ENCODE results near the gene PLBD1. TPM values are rescaled to one million over a fixed set of nuclear protein-coding genes. Genes with fewer than 3 reads are reported as not detected.

PLBD1 gene
- total and polyA plus RNA-seq, 12 donors: 0.85 to 7.7 (median 6.6) TPM

GRCh38 chr12:14505626-14506596, 61.8 kb downstream of the PLBD1 start:
- no peaks in the 10 kb centered on the region for H3K27me3 ChIP-seq

GRCh38 chr12:14495326-14495725, 72.4 kb downstream of the PLBD1 start:
- Histone ChIP-seq H3K4me3 (no peak overlapping the region), H3K9me3 (replicated peaks in 1 of 3) (no peaks in the 10 kb centered on the region), H3K27ac (no peak overlapping the region), H3K4me1 (replicated peaks in 1 of 2) (no peaks in the 10 kb centered on the region), H3K27me3 (no peaks in the 10 kb centered on the region), H3K36me3 (replicated peaks in 1 of 2) (peaks cover 0 to 58% of the 10 kb centered on the region in 2 donors)
- WGBS, 4 donors: 84 to 96% (median 90%) methylated on average over 2 of the region's 2 CpGs
- no peak for TF ChIP-seq POLR2A (IDR thresholded peaks at IDR 0.05)
- TF ChIP-seq, protein P1, sequence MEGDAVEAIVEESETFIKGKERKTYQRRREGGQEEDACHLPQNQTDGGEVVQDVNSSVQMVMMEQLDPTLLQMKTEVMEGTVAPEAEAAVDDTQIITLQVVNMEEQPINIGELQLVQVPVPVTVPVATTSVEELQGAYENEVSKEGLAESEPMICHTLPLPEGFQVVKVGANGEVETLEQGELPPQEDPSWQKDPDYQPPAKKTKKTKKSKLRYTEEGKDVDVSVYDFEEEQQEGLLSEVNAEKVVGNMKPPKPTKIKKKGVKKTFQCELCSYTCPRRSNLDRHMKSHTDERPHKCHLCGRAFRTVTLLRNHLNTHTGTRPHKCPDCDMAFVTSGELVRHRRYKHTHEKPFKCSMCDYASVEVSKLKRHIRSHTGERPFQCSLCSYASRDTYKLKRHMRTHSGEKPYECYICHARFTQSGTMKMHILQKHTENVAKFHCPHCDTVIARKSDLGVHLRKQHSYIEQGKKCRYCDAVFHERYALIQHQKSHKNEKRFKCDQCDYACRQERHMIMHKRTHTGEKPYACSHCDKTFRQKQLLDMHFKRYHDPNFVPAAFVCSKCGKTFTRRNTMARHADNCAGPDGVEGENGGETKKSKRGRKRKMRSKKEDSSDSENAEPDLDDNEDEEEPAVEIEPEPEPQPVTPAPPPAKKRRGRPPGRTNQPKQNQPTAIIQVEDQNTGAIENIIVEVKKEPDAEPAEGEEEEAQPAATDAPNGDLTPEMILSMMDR (IDR thresholded peaks at IDR 0.05): no peak
- intact Hi-C loops (cut with DNase I): no loop called here
- DNase-seq: no peak

More at GRCh38 chr12:14505626-14506596, 61.8 kb downstream of the PLBD1 start:
- intact Hi-C loops (cut with DNase I): no loop called here
- no peak for DNase-seq
- 84 to 86% (median 85%) methylated on average over 6 of the region's 6 CpGs for WGBS, 4 donors
- TF ChIP-seq POLR2A (IDR thresholded peaks at IDR 0.05): no peak
- Histone ChIP-seq H3K4me3 (no peak overlapping the region), H3K27ac (no peak overlapping the region), H3K4me1 (replicated peaks in 1 of 2) (peaks cover 0 to 5% of the 10 kb centered on the region in 2 donors), H3K36me3 (replicated peaks in 1 of 2) (peaks cover 0 to 16% of the 10 kb centered on the region in 2 donors), H3K9me3 (replicated peaks in 1 of 3) (no peaks in the 10 kb centered on the region)

GRCh38 chr12:14482886-14483285, 84.8 kb downstream of the PLBD1 start:
- H3K4me3 ChIP-seq: no peak overlapping the region
- no peak overlapping the region for H3K27ac ChIP-seq
- H3K9me3 ChIP-seq (replicated peaks in 1 of 3): no peaks in the 10 kb centered on the region
- peaks cover 0 to 74% of the 10 kb centered on the region in 2 donors for H3K36me3 ChIP-seq (replicated peaks in 1 of 2)
- TF ChIP-seq, protein P1 (IDR thresholded peaks at IDR 0.05): no peak
- no peak for TF ChIP-seq POLR2A (IDR thresholded peaks at IDR 0.05)
- no peaks in the 10 kb centered on the region for H3K4me1 ChIP-seq (replicated peaks in 1 of 2)
- DNase-seq: no peak
- intact Hi-C loops (cut with DNase I): no loop called here
- no peaks in the 10 kb centered on the region for H3K27me3 ChIP-seq
- 94 to 96% (median 95%) methylated on average over 2 of the region's 2 CpGs for WGBS, 4 donors

DNA sequence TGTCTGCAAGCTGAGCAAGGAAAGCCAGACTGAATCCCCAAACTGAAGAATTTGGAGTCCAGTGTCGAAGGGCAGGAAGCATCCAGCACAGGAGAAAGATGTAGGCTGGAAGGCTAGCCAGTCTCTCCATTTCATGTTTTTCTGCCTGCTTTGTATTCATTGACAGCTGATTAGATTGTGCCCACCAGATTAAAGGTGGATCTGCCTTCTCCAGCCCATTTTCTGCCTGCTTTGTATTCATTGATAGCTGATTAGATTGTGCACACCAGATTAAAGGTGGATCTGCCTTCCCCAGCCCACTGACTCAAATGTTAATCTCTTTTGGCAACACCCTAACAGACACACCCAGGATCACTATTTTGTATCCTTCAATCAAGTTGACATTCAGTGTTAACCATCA, 85.3 kb downstream of the PLBD1 start:
- no peak overlapping the region for H3K4me3 ChIP-seq
- no peak for TF ChIP-seq POLR2A (IDR thresholded peaks at IDR 0.05)
- TF ChIP-seq, protein P1 (IDR thresholded peaks at IDR 0.05): no peak
- no peaks in the 10 kb centered on the region for H3K27me3 ChIP-seq
- no peaks in the 10 kb centered on the region for H3K9me3 ChIP-seq (replicated peaks in 1 of 3)
- WGBS, 4 donors: 93 to 100% (median 97%) methylated on average over 1 of the region's 1 CpG
- H3K36me3 ChIP-seq (replicated peaks in 1 of 2): peaks cover 0 to 73% of the 10 kb centered on the region in 2 donors
- H3K27ac ChIP-seq: no peak overlapping the region
- DNase-seq: no peak
- intact Hi-C loops (cut with DNase I): no loop called here
- no peaks in the 10 kb centered on the region for H3K4me1 ChIP-seq (replicated peaks in 1 of 2)
